ENCODE results near the gene SLC23A3. TPM values are rescaled to one million over a fixed set of nuclear protein-coding genes. Genes with fewer than 3 reads are reported as not detected.

Gene SLC23A3
- total and polyA plus RNA-seq, 4 donors, result 0.23 to 2.4 (median 0.66) TPM

- 4% methylated on average over 4 of the region's 4 CpGs for WGBS
- no peak overlapping the region for H3K9ac ChIP-seq (ENCODE audit: low read depth in 1 of 2, low read length in 2 of 2)
- DNase-seq (ENCODE audit: low spot score), result no peak
- H3K4me3 ChIP-seq (ENCODE audit: low read depth in 1 of 3, low read length in 3 of 3), result no peak overlapping the region
- H3K4me1 ChIP-seq (ENCODE audit: control insufficient read depth in 4 of 4, insufficient read depth in 4 of 4, low read length in 3 of 4), result peaks cover 2 to 11% (median 9%) of the 10 kb centered on the region in 4 donors
- no peaks in the 10 kb centered on the region for H3K9me3 ChIP-seq (ENCODE audit: control insufficient read depth in 4 of 4, low read length in 3 of 4)
- TF ChIP-seq RAD21 (IDR thresholded peaks at IDR 0.05) (peak; percentile 90 to 93), CTCF (IDR thresholded peaks at IDR 0.05; ENCODE audit: low read depth, low read length, missing input control) (peak; percentile 67), REST (IDR thresholded peaks at IDR 0.05) (no peak), FOXA2 (IDR thresholded peaks at IDR 0.05) (no peak), YY1 (IDR thresholded peaks at IDR 0.05) (no peak), JUND (IDR thresholded peaks at IDR 0.05) (no peak), ATF3 (IDR thresholded peaks at IDR 0.05) (no peak)
- H3K36me3 ChIP-seq (ENCODE audit: control insufficient read depth in 4 of 4, insufficient read depth in 3 of 4, low read depth in 1 of 4, low read length in 3 of 4), result peaks cover 5 to 19% (median 11%) of the 10 kb centered on the region in 4 donors
- H3K27me3 ChIP-seq (ENCODE audit: control insufficient read depth in 4 of 4, insufficient read depth in 4 of 4, low read length in 3 of 4), result no peaks in the 10 kb centered on the region
- H3K27ac ChIP-seq (ENCODE audit: low read depth in 1 of 2, low read length in 2 of 2), result no peak overlapping the region
These were observed 14.7 kb downstream of the SLC23A3 start for GRCh38 chr2:219155054-219155644.

GRCh38 chr2:219149667-219150066 is 20.2 kb downstream of the SLC23A3 start:
- no peak overlapping the region for H3K4me3 ChIP-seq (ENCODE audit: low read depth in 1 of 3, low read length in 3 of 3)
- 15% methylated on average over 1 of the region's 1 CpG for WGBS
- peaks cover 0 to 13% (median 11%) of the 10 kb centered on the region in 4 donors for H3K4me1 ChIP-seq (ENCODE audit: control insufficient read depth in 4 of 4, insufficient read depth in 4 of 4, low read length in 3 of 4)
- H3K36me3 ChIP-seq (ENCODE audit: control insufficient read depth in 4 of 4, insufficient read depth in 3 of 4, low read depth in 1 of 4, low read length in 3 of 4), result peaks cover 1 to 13% (median 6%) of the 10 kb centered on the region in 4 donors
- H3K27me3 ChIP-seq (ENCODE audit: control insufficient read depth in 4 of 4, insufficient read depth in 4 of 4, low read length in 3 of 4), result no peaks in the 10 kb centered on the region
- DNase-seq (ENCODE audit: low spot score), result no peak
- H3K9ac ChIP-seq (ENCODE audit: low read depth in 1 of 2, low read length in 2 of 2), result no peak overlapping the region
- H3K27ac ChIP-seq (ENCODE audit: low read depth in 1 of 2, low read length in 2 of 2), result no peak overlapping the region
- TF ChIP-seq REST (IDR thresholded peaks at IDR 0.05) (peak; percentile 31), HNF4G (IDR thresholded peaks at IDR 0.05) (no peak), NR2F2 (IDR thresholded peaks at IDR 0.05) (peak; percentile 63), FOXA2 (IDR thresholded peaks at IDR 0.05) (peak; percentile 72), JUND (IDR thresholded peaks at IDR 0.05) (peak in 1 of 2 donors; percentile 34), EGR1 (IDR thresholded peaks at IDR 0.05; ENCODE audit: low read depth in 2 of 2) (no peak), HNF4A (conservative IDR thresholded peaks at IDR 0.05) (peak; percentile 78 to 87), ATF3 (IDR thresholded peaks at IDR 0.05) (peak; percentile 27), ZBTB33 (IDR thresholded peaks at IDR 0.05) (peak; percentile 46), SP1 (IDR thresholded peaks at IDR 0.05) (peak; percentile 72), RXRA (IDR thresholded peaks at IDR 0.05) (peak; percentile 71 to 82), MAX (IDR thresholded peaks at IDR 0.05) (peak; percentile 30), CTCF (IDR thresholded peaks at IDR 0.05; ENCODE audit: low read depth, low read length, missing input control) (no peak), TAF1 (conservative IDR thresholded peaks at IDR 0.05) (no peak), FOXA1 (IDR thresholded peaks at IDR 0.05) (peak; percentile 35), RAD21 (IDR thresholded peaks at IDR 0.05) (peak; percentile 52 to 65)
- H3K9me3 ChIP-seq (ENCODE audit: control insufficient read depth in 4 of 4, low read length in 3 of 4), result no peaks in the 10 kb centered on the region
